ENCODE data around the gene TBC1D9.
"Not testable (repeated sequence)": the region's sequence is repeated elsewhere in the genome, so short reads cannot be mapped to it uniquely, and the experiment has no call there.

The TBC1D9 gene

DNA sequence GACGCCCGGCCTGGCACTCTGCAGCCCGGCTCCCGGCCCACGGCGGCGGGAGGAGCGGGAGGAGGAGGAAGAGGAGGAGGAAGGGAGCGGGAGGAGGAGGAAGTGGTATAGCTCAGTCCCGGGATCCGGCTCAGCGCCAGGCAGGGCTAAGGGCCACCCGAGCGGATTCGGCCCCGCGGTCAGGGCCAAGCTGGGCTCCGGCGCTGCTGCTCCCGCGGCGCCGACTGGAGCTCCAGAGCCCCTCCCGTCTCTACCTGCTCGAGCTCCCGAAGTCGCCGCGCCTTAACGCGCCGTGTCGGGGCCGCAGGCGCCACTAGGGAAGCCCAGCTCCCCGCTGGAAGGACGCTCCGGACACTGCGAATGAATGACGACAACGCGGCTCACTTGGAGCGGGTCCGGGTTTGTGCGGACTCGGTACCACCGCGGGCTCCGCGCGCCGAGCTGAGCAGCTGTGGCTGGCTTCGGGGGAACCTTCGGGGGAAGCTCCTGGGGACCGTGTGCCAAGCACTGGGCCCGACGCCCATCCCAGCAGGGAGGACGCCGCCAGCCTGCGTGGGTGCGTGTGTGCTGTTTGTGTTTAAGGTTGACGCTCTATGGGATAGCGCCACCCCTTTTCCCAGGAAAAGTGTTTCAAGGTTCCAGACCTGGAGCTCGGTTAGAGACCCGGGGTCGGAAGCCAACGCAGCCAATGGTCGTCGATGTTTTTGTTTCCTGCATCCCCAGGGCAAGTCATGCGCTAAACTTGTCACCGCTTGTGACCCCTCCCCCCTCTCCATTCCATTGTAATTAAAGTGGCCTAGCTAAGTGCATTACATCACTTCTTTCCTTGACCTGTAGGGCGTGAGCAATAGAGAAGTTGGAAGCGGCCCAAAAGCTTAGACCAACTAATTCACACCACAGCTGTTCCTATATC, at the start of gene TBC1D9:
Gene TBC1D9, minus strand, starts transcription at position 67 of the 913 bp plus-strand sequence. CDS start 340 bp downstream, outside the sequence.
- peak; percentile 97 for DNase-seq (ENCODE audit: low spot score)

- no peak for DNase-seq (ENCODE audit: low spot score)
Observed at GRCh38 chr4:140805293-140805692, 49.1 kb upstream of the TBC1D9 start.

DNA sequence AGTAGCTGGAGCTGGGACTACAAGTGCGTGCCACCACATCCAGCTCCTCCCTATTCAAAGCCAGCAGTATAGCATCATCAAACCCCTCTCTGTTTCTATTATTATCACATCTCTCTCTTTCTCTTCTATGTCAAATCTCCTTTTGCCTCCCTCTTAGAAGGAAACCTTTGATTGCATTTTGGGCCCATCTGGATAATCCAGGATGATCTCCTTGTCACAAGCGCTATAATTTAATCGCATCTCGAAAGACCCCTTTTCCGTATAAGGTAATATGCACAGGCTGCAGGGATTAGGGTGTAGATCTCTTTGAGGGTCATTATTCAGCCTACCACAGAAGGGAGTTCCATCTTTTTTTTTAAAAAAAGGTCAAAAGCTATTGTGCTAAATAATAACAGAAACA, 46.4 kb upstream of the TBC1D9 start:
- DNase-seq (ENCODE audit: low spot score), result no peak

- DNase-seq (ENCODE audit: low spot score), result no peak
Observed at GRCh38 chr4:140800666-140801065, 44.5 kb upstream of the TBC1D9 start.

DNA sequence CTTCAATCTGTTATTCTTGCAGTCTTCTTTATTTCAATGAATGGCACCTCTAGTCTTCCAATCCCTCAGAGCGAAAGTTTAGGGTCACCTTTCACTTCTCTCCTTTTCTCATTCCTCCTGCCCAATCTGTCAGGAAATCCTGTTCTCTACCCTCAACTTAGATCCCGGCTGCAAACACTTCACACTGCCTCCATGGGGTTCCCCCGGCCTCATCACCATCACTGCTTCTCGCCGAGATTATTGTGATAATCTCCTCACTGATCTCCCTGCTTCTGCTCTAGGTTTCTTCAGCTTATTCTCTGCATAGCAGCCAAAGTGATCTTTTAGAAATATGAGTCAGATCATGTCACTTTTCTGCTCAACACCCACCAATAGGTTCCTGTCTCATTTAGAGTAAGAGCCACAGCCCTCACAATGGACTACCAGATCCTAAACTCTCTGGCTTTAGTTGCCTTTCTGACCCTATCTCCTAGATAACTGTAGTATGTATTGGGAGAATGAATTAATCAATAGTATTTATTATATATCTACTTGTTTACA, 43.6 kb upstream of the TBC1D9 start:
- no peak for DNase-seq (ENCODE audit: low spot score)

GRCh38 chr4:140793291-140793690, 37.1 kb upstream of the TBC1D9 start:
- DNase-seq (ENCODE audit: low spot score), result no peak

DNA sequence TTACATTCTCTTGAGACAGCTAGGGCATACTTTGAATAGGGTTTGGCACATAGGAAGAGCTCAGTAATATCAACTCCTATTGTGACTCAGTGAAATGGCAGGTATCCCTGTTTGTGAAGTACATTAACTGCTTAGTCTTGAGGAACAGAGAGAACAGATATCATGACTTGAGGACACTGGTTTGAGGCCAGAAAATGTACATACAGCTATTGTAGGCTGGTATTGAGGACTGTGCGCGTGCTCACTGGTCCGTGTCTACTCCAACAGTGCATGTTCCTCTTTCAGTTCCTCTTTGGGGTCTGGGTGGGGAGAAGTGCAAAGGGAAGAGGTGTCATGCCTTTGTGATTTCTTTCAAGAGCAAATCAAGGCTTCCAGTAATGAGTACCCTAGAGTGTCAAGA, 34.6 kb upstream of the TBC1D9 start:
- no peak for DNase-seq (ENCODE audit: low spot score)

DNA sequence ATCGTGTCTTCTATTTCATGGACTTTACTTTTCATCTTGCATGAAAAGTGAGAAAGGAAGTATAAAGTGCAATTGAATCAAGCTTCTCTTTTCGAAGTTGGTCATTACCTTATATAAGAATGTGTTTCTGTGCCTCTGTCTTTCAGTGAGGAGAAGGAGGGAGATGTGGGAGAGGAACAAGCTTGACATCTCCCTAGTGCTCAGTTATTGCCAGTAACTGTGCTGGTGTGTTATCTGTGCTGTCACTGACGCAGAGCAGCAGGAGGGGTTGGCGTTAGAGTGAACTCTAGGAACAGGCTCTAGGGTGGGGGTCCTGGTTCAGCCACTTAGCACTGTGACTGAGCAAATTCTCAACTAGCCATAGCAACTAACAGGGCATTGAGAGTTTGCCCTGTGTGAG, 34.0 kb upstream of the TBC1D9 start:
- DNase-seq (ENCODE audit: low spot score), result no peak

DNA sequence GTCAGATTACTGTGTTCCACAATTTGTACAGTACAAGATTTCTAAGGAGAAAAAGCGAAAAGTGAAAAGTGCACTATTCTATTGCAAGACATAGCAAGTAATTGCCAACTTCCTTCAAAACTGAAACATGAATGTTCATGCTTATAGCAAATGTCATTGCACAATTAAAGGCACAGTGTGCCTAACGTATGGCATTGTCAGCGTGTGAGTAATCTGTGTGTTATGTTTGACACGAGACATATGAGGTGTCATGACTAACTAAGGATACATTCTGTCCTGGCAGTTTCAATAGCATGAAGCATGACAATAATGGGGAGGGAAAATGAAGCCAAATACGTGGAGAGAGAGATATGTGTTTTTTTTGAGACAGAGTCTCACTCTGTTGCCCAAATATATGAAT, 33.6 kb upstream of the TBC1D9 start:
- no peak for DNase-seq (ENCODE audit: low spot score)

DNA sequence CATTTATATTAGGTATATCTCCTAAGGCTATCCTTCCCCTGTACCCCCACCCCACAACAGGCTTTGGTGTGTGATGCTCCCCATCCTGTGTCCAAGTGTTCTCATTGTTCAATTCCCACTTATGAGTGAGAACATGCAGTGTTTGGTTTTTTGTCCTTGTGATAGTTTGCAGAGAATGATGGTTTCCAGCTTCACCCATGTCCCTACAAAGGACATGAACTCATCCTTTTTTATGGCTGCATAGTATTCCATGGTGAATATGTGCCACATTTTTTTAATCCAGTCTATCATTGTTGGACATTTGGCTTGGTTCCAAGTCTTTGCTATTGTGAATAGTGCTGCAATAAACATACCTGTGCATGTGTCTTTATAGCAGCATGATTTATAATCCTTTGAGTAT, 26.6 kb upstream of the TBC1D9 start:
- not testable (repeated sequence) for DNase-seq (ENCODE audit: low spot score)

DNA sequence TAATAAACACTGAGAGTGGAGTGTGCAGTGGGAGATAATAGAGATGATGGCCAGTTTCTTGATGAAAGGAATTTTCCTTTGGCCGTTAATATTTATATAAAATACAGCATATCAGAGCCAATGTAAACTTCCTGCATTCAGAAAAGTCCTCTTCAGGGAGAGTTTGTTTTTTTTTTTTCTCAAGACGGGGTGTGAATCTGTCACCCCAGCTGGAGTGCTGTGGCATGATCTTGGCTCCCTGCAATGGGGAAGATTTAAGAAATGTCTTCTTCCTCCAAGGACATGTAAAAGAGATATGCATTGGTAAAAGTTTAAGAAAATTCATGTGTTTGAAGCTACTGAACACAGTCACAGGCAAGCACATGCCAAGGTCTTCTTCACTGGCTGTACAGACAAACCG, 25.4 kb upstream of the TBC1D9 start:
- DNase-seq (ENCODE audit: low spot score), result no peak

DNA sequence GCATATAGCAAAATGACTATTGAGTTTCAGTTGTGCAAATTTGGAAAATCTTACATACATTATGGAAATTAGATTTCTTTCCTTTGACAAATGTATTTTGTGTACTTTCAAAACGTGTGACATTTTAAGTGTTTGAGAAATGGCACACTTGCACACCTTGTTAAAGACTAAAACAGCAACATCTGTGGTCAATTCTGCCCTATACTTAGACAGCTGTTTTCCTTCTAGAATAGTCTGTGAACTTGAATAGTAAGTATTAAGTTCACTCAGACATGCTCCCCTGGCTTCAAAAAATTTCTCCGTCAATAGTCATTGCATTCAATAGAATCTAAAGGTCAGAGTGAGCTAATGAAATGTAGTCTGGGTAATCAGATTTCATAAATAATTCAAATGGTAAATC, 21.7 kb upstream of the TBC1D9 start:
- DNase-seq (ENCODE audit: low spot score), result no peak

DNA sequence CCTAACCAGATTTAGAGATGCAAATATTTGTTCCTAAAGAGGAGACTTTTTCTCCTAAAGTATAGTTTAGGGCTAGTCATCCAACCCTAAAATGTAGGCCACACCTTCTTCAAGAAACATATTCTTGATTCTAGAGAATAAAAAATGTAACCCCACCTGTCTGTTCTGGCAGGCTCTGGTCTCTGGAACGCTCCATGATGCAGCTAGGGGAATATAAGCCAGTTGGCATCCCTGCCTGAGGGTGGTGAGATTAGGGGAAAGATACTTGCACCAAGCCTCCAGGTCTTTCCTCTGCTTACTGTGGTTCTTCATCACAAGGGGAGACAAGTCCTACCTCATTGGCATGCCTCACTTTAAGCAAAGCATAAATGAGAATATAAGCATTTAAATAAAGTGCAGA, 21.2 kb upstream of the TBC1D9 start:
- DNase-seq (ENCODE audit: low spot score), result no peak

DNA sequence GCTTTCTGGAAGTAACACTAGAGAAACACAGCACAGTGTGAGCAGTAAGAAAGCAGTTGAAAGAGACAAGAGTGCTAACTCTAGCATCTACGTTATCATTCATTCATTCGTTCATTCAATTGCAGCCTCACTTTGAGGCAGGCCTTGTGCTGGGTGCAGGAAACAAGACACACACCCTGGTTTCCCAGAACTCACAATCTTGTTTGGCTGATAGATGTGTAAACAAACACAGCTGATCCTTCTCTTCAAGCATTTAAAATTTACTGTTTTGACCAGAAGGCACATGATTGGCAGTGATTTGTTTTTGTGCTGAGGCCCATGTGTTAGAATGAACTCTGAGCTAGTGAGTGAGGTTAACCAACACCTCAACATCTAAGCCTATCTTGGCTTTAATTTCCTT, 20.4 kb upstream of the TBC1D9 start:
- no peak for DNase-seq (ENCODE audit: low spot score)

- no peak for DNase-seq (ENCODE audit: low spot score)
Observed at GRCh38 chr4:140774956-140775355, 18.8 kb upstream of the TBC1D9 start.

DNA sequence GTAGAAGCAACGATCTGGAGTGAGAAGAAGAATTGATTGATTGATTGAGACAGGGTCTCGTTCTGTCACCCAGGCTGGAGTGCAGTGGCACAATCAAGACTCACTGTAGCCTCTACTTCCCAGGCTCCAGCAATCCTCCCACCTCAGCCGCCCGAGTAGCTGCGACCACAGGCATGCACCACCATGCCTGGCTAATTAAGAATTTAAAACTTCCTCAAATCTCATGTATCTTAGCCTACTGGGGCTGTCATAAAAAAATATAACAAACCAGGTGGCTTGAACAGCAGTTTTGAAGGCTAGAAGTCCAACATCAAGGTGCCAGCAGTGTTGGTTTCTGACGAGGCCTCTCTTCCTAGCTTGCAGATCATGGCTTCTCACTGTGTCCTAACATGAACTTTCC, 18.3 kb upstream of the TBC1D9 start:
- DNase-seq (ENCODE audit: low spot score), result no peak

- DNase-seq (ENCODE audit: low spot score), result no peak
Observed at GRCh38 chr4:140769209-140769608, 13.0 kb upstream of the TBC1D9 start.

- DNase-seq (ENCODE audit: low spot score), result no peak
Observed at GRCh38 chr4:140764785-140765392, 8.7 kb upstream of the TBC1D9 start.

GRCh38 chr4:140762202-140762601, 6.0 kb upstream of the TBC1D9 start:
- no peak for DNase-seq (ENCODE audit: low spot score)

- no peak for DNase-seq (ENCODE audit: low spot score)
Observed at GRCh38 chr4:140757232-140757630, 1.0 kb upstream of the TBC1D9 start.

DNA sequence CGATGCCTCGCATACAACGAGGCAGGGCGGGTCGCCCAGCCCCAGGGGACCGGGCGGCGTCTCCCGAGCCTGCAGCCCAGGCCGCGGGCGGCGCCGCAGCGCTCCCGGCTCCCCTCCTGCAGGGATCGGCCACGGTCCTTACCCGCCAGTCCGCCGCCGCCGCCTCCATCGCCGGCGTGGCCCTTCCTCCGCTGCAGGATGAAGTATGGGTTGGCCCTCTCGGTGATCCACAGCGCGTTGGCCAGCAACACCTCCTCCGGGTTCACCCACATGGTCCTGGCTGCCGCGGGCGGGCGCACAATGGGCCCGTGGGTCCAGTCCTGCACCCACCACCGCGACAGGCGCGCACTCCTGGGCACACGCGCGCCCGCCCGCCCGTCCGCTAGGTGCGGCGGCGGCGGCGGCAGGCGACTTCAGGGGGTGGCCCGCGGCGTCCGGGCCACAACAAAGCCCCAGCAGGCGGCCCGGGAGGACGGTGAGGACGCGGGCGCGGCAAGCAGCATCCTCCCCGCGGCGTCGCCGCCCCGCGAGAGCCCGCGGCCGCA, 339 bp downstream of the TBC1D9 start:
- DNase-seq (ENCODE audit: low spot score), result no peak

GRCh38 chr4:140754918-140755773, 1.0 kb downstream of the TBC1D9 start:
- DNase-seq (ENCODE audit: low spot score), result peak; percentile 68
